Transverse colon (tissue), 4 donors: ENCODE measurements around the gene MELK. TPM values are rescaled to one million over a fixed set of nuclear protein-coding genes. Genes with fewer than 3 reads are reported as not detected.

Experiments
- DNase-seq: peaks from one replicate; pipeline ENCODE4 v3.0.0-alpha.2; 2019
- H3K27ac ChIP-seq, 4 donors: fragments of 200-600 bp; sonication (generic); 2 replicates each; pipeline ENCODE4 v1.5.1; 2016 to 2018; ENCODE audit warnings: inconsistent platforms in 4 of 4
- H3K27me3 ChIP-seq: fragments of 200-600 bp; sonication (generic); 2 replicates; pipeline ENCODE4 v1.5.1; 2017; ENCODE audit warnings: inconsistent platforms
- H3K36me3 ChIP-seq, 4 donors: fragments of 200-600 bp; sonication (generic); 2 replicates each; pipeline ENCODE4 v1.5.1; 2017 to 2019; ENCODE audit warnings: inconsistent platforms in 4 of 4
- H3K4me1 ChIP-seq, 4 donors: fragments of 200-600 bp; sonication (generic); 2 replicates each; pipeline ENCODE4 v1.5.1; 2017 to 2020; ENCODE audit warnings: inconsistent platforms in 4 of 4
- H3K4me3 ChIP-seq, 4 donors: fragments of 200-600 bp; sonication (generic); 1 replicate in 1 of 4; 2 replicates in 3 of 4; pipeline versions ENCODE4 v1.5.1 to v1.6.1; 2017 to 2019; ENCODE audit warnings: inconsistent platforms in 4 of 4
- H3K9me3 ChIP-seq, 2 donors: fragments of 200-600 bp; sonication (generic); 2 replicates each; pipeline ENCODE4 v1.5.1; 2017 to 2019; ENCODE audit warnings: inconsistent platforms in 2 of 2
- EP300 ChIP-seq: sonication (generic); formaldehyde crosslinking; IDR thresholded peaks from one replicate; pipeline ENCODE4 v1.6.1; 2017; ENCODE audit warnings: antibody characterized with exemption, low read depth
- POLR2A ChIP-seq: fragments of 450-650 bp; IDR thresholded peaks from one replicate; pipeline ENCODE4 v1.6.1; 2016; ENCODE audit warnings: antibody characterized with exemption, mild to moderate bottlenecking, moderate library complexity
- POLR2AphosphoS5 ChIP-seq, 3 donors: sonication (generic); formaldehyde crosslinking; IDR thresholded peaks; one replicate each; pipeline ENCODE4 v1.6.1; 2016; ENCODE audit warnings: antibody characterized with exemption in 3 of 3
- WGBS, 2 donors: methylation state at CpG; one replicate each; pipeline ENCODE4 v1.1.5; 2018; ENCODE audit warnings: low coverage in 1 of 2; 5-methylcytosine and 5-hydroxymethylcytosine counted together
- in situ Hi-C, 4 donors: fragments of 200-750 bp; cut with MboI; loops; one replicate each; pipeline versions ENCODE4 v1.15.0 to v1.15.1; 2017; ENCODE audit warnings: low sequenced_read_pairs in 3 of 4, low pct_ligation_motif_present in 1 of 4, low pct_unique_long_range_greater_than_20kb in 1 of 4
- intact Hi-C: fragments of 100-400 bp; cut with DNase I; formaldehyde crosslinking; loops from one replicate; pipeline ENCODE4 v1.15.1; 2023; ENCODE audit warnings: low total_unique reads
- total RNA-seq, 4 donors: library from RNA; depleted of rRNA; stranded (reverse); fragments of >200 nt; gene quantifications; one replicate each; pipeline ENCODE4 v1.1.0, GENCODE V29; 2016
- TF ChIP-seq, protein P1 (sequence below), 5 experiments: fragments of 200-600 bp in 3 of 5; fragments of 450-650 bp in 2 of 5; sonication (generic) in 3 of 5; IDR thresholded peaks; 1 replicate in 2 of 5; 2 replicates in 3 of 5; pipeline ENCODE4 v1.5.1; 2016 to 2017; ENCODE audit warnings: antibody characterized with exemption in 5 of 5, inconsistent platforms in 3 of 5, mild to moderate bottlenecking in 2 of 5, moderate library complexity in 1 of 5

The MELK gene
- total RNA-seq, 4 donors from 2014 or later: 0.75 to 11.5 (median 3.0) TPM

DNA sequence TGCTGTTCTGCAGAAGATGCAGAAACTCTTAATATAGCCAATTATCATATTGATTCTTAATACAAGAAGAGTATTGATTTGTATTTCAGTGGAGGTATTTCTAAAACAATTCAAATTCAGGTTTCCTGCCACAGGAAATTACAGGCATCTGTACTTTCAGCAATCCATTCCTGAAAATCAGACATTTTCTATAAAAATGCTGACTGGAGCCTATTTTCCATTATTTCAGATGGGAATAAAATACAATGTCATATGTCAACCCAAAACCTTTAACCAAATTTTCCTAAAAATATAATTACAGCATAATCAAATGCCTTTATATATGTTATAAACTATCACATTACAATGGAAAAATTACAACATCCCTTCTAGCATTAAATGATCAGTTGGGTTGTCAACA, 131.5 kb downstream of the MELK start:
- intact Hi-C loops (no loop called here), in situ Hi-C loops (no loop called here)
- TF ChIP-seq POLR2AphosphoS5 (IDR thresholded peaks at IDR 0.05) (no peak), POLR2A (no peak), EP300 (no peak)
- TF ChIP-seq, protein P1, sequence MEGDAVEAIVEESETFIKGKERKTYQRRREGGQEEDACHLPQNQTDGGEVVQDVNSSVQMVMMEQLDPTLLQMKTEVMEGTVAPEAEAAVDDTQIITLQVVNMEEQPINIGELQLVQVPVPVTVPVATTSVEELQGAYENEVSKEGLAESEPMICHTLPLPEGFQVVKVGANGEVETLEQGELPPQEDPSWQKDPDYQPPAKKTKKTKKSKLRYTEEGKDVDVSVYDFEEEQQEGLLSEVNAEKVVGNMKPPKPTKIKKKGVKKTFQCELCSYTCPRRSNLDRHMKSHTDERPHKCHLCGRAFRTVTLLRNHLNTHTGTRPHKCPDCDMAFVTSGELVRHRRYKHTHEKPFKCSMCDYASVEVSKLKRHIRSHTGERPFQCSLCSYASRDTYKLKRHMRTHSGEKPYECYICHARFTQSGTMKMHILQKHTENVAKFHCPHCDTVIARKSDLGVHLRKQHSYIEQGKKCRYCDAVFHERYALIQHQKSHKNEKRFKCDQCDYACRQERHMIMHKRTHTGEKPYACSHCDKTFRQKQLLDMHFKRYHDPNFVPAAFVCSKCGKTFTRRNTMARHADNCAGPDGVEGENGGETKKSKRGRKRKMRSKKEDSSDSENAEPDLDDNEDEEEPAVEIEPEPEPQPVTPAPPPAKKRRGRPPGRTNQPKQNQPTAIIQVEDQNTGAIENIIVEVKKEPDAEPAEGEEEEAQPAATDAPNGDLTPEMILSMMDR (IDR thresholded peaks at IDR 0.05): no peak

DNA sequence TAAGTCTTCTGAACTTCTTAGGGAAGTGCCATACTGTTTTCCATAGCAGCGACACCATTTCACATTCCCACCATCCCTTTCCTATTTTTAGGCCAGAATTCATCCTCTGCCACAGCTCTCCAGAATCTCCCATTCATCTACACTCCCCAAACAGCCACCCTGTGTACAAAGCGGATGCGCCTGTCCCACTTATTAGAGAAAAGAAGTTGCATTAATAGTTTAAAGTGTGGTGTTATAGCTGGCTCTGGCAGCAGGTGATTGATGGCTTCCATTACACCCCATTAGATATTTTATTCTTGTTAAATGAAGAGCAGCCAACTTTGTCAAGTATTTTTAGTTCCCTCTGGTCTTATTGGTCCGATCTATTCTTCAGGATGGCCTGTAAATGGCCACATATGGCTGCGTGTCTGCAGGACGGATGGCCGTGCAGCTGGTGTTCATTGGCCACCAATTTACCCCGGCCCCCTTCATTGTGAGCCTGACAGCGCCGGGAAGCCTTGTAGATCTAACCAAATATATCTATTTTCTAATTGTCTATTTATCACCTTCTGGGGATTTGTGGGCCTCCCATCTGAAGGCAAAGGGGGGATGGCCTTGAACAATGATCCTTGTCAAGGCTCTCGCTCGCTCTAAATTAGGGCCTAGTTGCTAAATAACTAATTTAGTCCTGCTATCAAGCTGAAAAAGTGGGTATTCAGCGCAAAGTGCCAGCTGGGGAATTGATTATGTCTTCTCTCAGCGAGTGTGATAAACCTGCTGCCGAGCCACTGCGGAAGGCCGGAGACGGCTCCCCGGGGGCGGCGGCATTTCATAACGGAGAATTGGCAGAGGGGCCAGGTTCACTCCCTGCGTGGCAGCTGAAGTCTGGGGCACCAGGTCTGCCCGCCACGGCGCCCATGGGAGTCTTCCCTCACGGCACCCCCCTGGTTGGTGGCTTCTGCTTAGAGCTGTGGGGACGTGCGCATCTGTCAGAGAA, 141.1 kb downstream of the MELK start:
- 89 to 100% methylated on average over 9 to 29 of the region's 29 CpGs for WGBS, 2 donors
- Histone ChIP-seq H3K4me3 (no peak overlapping the region), H3K27ac (no peak overlapping the region), H3K9me3 (no peaks in the 10 kb centered on the region), H3K27me3 (no peaks in the 10 kb centered on the region), H3K4me1 (no peaks in the 10 kb centered on the region), H3K36me3 (no peaks in the 10 kb centered on the region)
- no peak for TF ChIP-seq POLR2A
- TF ChIP-seq EP300: no peak
- TF ChIP-seq, protein P1 (IDR thresholded peaks at IDR 0.05): no peak
- no peak for TF ChIP-seq POLR2AphosphoS5 (IDR thresholded peaks at IDR 0.05)
- no peak for DNase-seq
- intact Hi-C loops (no loop called here), in situ Hi-C loops (no loop called here)

More for the DNA sequence above, 131.5 kb downstream of the MELK start:
- H3K27me3 ChIP-seq: peaks cover 9% of the 10 kb centered on the region
- no peaks in the 10 kb centered on the region for H3K4me1 ChIP-seq
- H3K9me3 ChIP-seq: peaks cover under 1 to 2% of the 10 kb centered on the region in 2 donors
- no peaks in the 10 kb centered on the region for H3K36me3 ChIP-seq
- no peak overlapping the region for H3K27ac ChIP-seq
- no peak overlapping the region for H3K4me3 ChIP-seq
- no peak for DNase-seq

DNA sequence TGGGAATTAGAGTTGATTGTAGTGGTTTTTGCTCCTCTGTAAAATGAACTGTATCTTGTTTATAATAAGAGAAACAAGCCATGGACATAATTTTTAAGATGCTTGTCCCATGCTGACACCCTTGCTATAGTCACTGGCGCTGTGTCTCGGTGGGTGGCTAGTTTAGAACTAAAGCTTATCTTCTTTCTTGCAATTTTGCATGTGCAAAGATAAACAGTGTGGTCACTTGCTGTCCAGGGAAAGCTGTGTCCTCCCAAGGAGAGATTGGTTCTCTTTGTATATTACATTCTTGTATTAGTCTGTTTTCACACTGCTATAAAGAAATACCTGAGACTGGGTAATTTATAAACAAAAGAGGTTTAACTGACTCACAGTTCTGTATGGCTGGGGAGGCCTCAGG, 143.8 kb downstream of the MELK start:
- in situ Hi-C loops (no loop called here), intact Hi-C loops (no loop called here)
- DNase-seq: no peak
- Histone ChIP-seq H3K9me3 (no peaks in the 10 kb centered on the region), H3K4me1 (no peaks in the 10 kb centered on the region), H3K4me3 (no peak overlapping the region), H3K27ac (no peak overlapping the region), H3K27me3 (no peaks in the 10 kb centered on the region), H3K36me3 (no peaks in the 10 kb centered on the region)
- TF ChIP-seq POLR2A (no peak), EP300 (no peak), POLR2AphosphoS5 (IDR thresholded peaks at IDR 0.05) (no peak)
- TF ChIP-seq, protein P1 (IDR thresholded peaks at IDR 0.05): no peak
- 67 to 84% methylated on average over 1 to 2 of the region's 2 CpGs for WGBS, 2 donors

DNA sequence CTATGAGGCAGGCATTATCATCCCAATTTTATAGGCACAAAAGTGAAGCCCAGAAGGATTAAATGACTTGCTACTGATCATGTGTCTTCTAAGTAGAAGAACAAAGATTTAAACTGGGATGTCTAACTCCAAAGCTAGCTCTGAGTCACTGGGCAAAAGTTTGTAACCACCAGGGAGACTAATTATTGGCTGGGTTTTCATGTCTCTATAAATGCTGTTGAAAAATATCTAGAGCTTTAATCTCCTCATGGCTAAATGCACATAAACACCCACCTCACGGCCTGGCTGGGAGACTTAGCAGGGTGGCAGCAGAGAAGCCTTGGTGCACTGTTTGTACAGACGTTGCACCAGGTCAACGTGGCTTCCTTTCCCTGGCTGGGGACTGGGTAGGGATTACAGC, 144.6 kb downstream of the MELK start:
- no peaks in the 10 kb centered on the region for H3K9me3 ChIP-seq
- TF ChIP-seq, protein P1 (IDR thresholded peaks at IDR 0.05): no peak
- TF ChIP-seq EP300: no peak
- no peak for TF ChIP-seq POLR2AphosphoS5 (IDR thresholded peaks at IDR 0.05)
- TF ChIP-seq POLR2A: no peak
- no peak for DNase-seq
- no peak overlapping the region for H3K27ac ChIP-seq
- WGBS, 2 donors: 66% methylated on average over 3 of the region's 3 CpGs; no CpG with 5 or more reads in 1 of the 2 donors
- H3K27me3 ChIP-seq: no peaks in the 10 kb centered on the region
- no peaks in the 10 kb centered on the region for H3K4me1 ChIP-seq
- no peak overlapping the region for H3K4me3 ChIP-seq
- intact Hi-C loops (no loop called here), in situ Hi-C loops (no loop called here)
- H3K36me3 ChIP-seq: no peaks in the 10 kb centered on the region
